Measurements from ENCODE around the gene DMWD.

The DMWD gene

GRCh38 chr19:45798995-45799517 lies 6.4 kb upstream of the DMWD start:
- Histone ChIP-seq H3K27me3 (ENCODE audit: control insufficient read depth in 1 of 2, insufficient read depth in 2 of 2, low read length in 2 of 2) (no peaks in the 10 kb centered on the region), H3K4me3 (ENCODE audit: low read depth in 1 of 2, low read length in 2 of 2) (no peak overlapping the region), H3K27ac (ENCODE audit: low read depth, low read length) (no peak overlapping the region), H3K9ac (ENCODE audit: low read length) (no peak overlapping the region), H3K9me3 (ENCODE audit: low read length) (no peaks in the 10 kb centered on the region), H3K36me3 (ENCODE audit: insufficient read depth, low read length) (no peaks in the 10 kb centered on the region), H3K4me1 (ENCODE audit: insufficient read depth, low read length) (no peaks in the 10 kb centered on the region)

DNA sequence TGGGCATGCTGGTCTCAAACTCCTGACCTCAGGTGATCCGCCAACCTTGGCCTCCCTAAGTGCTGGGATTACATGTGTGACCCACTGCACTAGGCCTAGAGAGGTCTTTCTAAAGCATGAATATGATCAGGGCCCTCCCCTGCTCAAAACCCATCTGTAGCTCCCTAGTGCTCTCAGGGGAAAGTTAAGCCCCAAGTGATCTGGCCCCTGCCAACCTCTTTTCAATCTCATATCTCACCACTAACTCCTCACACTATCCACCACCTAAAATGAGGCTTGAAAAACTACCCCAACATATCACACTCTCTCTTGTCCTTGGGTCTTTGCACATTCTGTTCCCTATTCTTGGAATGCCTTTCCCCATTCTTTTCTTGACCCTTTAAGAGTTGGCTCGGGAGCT lies 2.0 kb upstream of the DMWD start:
- no peak overlapping the region for H3K9ac ChIP-seq (ENCODE audit: low read length)
- H3K4me3 ChIP-seq (ENCODE audit: low read depth in 1 of 2, low read length in 2 of 2), result no peak overlapping the region
- H3K27me3 ChIP-seq (ENCODE audit: control insufficient read depth in 1 of 2, insufficient read depth in 2 of 2, low read length in 2 of 2), result no peaks in the 10 kb centered on the region

GRCh38 chr19:45793876-45794275 lies 1.2 kb upstream of the DMWD start:
- Histone ChIP-seq H3K27ac (ENCODE audit: low read depth, low read length) (no peak overlapping the region), H3K36me3 (ENCODE audit: insufficient read depth, low read length) (peaks cover 12% of the 10 kb centered on the region), H3K9me3 (ENCODE audit: low read length) (no peaks in the 10 kb centered on the region), H3K4me1 (ENCODE audit: insufficient read depth, low read length) (peaks cover 12% of the 10 kb centered on the region), H3K9ac (ENCODE audit: low read length) (no peak overlapping the region), H3K27me3 (ENCODE audit: control insufficient read depth in 1 of 2, insufficient read depth in 2 of 2, low read length in 2 of 2) (no peaks in the 10 kb centered on the region), H3K4me3 (ENCODE audit: low read depth in 1 of 2, low read length in 2 of 2) (no peak overlapping the region)

More for the DNA sequence above, 2.0 kb upstream of the DMWD start:
- Histone ChIP-seq H3K36me3 (ENCODE audit: insufficient read depth, low read length) (peaks cover 4% of the 10 kb centered on the region), H3K27ac (ENCODE audit: low read depth, low read length) (no peak overlapping the region), H3K9me3 (ENCODE audit: low read length) (no peaks in the 10 kb centered on the region), H3K4me1 (ENCODE audit: insufficient read depth, low read length) (peaks cover 12% of the 10 kb centered on the region)

- H3K9ac ChIP-seq (ENCODE audit: low read length), result no peak overlapping the region
- H3K27me3 ChIP-seq (ENCODE audit: control insufficient read depth in 1 of 2, insufficient read depth in 2 of 2, low read length in 2 of 2), result no peaks in the 10 kb centered on the region
- H3K9me3 ChIP-seq (ENCODE audit: low read length), result no peaks in the 10 kb centered on the region
- peaks cover 19% of the 10 kb centered on the region for H3K36me3 ChIP-seq (ENCODE audit: insufficient read depth, low read length)
- H3K27ac ChIP-seq (ENCODE audit: low read depth, low read length), result peak overlapping the region; percentile 32
- no peak overlapping the region for H3K4me3 ChIP-seq (ENCODE audit: low read depth in 1 of 2, low read length in 2 of 2)
- peaks cover 12% of the 10 kb centered on the region for H3K4me1 ChIP-seq (ENCODE audit: insufficient read depth, low read length)
These were observed 526 bp upstream of the DMWD start for GRCh38 chr19:45793178-45793564.

DNA sequence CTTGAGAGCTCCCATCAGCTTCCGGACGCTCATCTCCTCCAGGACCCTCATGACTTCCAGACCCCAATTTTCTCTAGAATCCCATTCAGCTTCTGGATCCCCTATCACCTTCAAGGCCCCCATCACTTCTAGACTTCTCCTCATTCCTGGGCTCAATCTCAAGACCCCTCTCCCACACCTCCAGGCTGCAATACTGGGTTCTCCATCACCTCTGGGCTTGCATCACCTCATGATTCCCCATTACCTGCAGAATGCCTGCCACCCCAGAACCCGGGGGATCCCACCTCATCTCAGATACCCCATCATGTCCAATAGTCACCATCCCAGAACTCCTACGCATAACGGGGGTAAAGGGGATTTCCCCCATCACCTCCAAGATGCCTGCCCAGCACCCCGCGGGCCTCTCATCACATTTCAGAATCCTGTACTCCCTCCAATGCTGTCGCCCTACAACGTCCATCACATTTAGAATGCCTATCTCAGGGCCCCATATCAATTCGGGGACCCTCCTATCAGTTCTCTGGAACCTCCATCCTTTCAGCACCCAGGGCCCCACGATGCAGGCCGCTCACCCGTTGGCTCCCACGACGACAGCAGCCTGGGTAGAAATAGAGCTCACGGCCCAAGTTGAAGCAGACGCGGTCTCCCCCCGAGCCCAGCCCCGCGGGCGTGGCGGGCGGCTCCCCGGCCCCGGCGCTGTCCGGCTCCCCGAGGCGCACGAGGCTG lies 738 bp downstream of the DMWD start:
- Histone ChIP-seq H3K36me3 (ENCODE audit: insufficient read depth, low read length) (peaks cover 24% of the 10 kb centered on the region), H3K27ac (ENCODE audit: low read depth, low read length) (peak overlapping the region; percentile 66), H3K9me3 (ENCODE audit: low read length) (no peaks in the 10 kb centered on the region), H3K27me3 (ENCODE audit: control insufficient read depth in 1 of 2, insufficient read depth in 2 of 2, low read length in 2 of 2) (no peaks in the 10 kb centered on the region), H3K4me1 (ENCODE audit: insufficient read depth, low read length) (peaks cover 12% of the 10 kb centered on the region), H3K9ac (ENCODE audit: low read length) (peak overlapping the region; percentile 28), H3K4me3 (ENCODE audit: low read depth in 1 of 2, low read length in 2 of 2) (peak overlapping the region; percentile 65 to 78)

- peaks cover 0 to 4% of the 10 kb centered on the region in 2 donors for H3K27me3 ChIP-seq (ENCODE audit: control insufficient read depth in 1 of 2, insufficient read depth in 2 of 2, low read length in 2 of 2)
- no peaks in the 10 kb centered on the region for H3K9me3 ChIP-seq (ENCODE audit: low read length)
- H3K4me3 ChIP-seq (ENCODE audit: low read depth in 1 of 2, low read length in 2 of 2), result no peak overlapping the region
- H3K36me3 ChIP-seq (ENCODE audit: insufficient read depth, low read length), result peaks cover 34% of the 10 kb centered on the region
- H3K9ac ChIP-seq (ENCODE audit: low read length), result peak overlapping the region; percentile 28
- peaks cover 12% of the 10 kb centered on the region for H3K4me1 ChIP-seq (ENCODE audit: insufficient read depth, low read length)
- H3K27ac ChIP-seq (ENCODE audit: low read depth, low read length), result no peak overlapping the region
These were observed 1.7 kb downstream of the DMWD start for GRCh38 chr19:45790942-45791341.

DNA sequence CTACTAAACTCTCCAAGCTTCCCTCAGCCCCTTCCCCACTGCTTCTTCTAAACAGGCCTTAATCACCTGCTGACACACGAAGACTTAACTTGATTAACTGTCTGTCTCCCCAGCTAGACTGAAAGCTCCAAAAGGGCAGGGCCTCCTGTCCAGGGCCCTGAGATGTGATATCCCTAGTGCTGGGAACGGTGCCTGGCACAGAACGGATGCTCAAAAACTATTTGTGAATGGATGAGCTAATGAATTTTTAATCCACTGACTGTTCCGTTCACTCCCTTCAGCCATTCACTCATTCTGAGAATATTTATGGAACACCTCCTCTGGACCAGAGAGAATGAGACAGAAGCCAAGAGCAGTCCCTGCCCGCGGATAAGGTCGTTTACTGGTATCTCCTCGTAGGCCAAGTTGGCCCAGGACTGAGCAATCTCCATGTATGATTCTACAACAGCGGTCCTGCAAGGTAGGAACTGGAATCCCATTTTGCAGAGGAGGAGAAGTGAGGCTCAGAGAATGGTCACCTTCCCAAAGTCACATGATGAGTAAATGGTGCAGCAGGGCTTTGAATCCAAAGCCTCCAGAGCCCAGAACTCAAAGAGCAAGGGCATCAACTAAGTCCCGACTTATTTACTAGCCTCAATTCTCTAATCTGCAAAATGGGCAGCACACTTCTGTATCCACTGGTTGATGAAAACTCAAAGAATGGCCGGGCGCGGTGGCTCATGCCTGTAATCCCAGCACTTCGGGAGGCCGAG lies 3.4 kb downstream of the DMWD start:
- peaks cover 0 to 4% of the 10 kb centered on the region in 2 donors for H3K27me3 ChIP-seq (ENCODE audit: control insufficient read depth in 1 of 2, insufficient read depth in 2 of 2, low read length in 2 of 2)
- H3K9me3 ChIP-seq (ENCODE audit: low read length), result no peaks in the 10 kb centered on the region
- no peak overlapping the region for H3K27ac ChIP-seq (ENCODE audit: low read depth, low read length)
- no peak overlapping the region for H3K9ac ChIP-seq (ENCODE audit: low read length)
- no peak overlapping the region for H3K4me3 ChIP-seq (ENCODE audit: low read depth in 1 of 2, low read length in 2 of 2)
- peaks cover 46% of the 10 kb centered on the region for H3K36me3 ChIP-seq (ENCODE audit: insufficient read depth, low read length)
- peaks cover 24% of the 10 kb centered on the region for H3K4me1 ChIP-seq (ENCODE audit: insufficient read depth, low read length)

DNA sequence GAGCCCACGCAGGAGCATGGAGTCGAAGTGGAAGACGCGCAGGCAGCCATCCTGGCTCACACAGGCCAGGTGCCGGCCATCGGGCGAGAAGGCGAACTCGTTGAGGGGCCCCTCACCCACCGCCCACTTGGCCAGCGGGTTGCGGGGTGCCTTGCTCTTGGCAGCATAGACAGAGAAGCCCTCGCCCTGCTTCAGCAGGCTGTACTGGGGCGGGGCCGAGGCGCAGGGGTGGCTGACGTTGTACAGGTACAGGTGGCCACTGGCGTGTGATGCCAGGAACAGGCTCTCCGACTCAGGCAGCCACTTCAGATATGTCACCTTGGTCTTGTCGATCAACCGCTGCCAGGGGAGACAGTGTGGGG lies 6.1 kb downstream of the DMWD start:
- Histone ChIP-seq H3K4me1 (ENCODE audit: insufficient read depth, low read length) (peaks cover 33% of the 10 kb centered on the region), H3K9ac (ENCODE audit: low read length) (no peak overlapping the region), H3K36me3 (ENCODE audit: insufficient read depth, low read length) (peaks cover 46% of the 10 kb centered on the region), H3K9me3 (ENCODE audit: low read length) (no peaks in the 10 kb centered on the region), H3K27me3 (ENCODE audit: control insufficient read depth in 1 of 2, insufficient read depth in 2 of 2, low read length in 2 of 2) (peaks cover 0 to 4% of the 10 kb centered on the region in 2 donors), H3K27ac (ENCODE audit: low read depth, low read length) (no peak overlapping the region), H3K4me3 (ENCODE audit: low read depth in 1 of 2, low read length in 2 of 2) (no peak overlapping the region)

- no peak overlapping the region for H3K4me3 ChIP-seq (ENCODE audit: low read depth in 1 of 2, low read length in 2 of 2)
- H3K4me1 ChIP-seq (ENCODE audit: insufficient read depth, low read length), result peaks cover 27% of the 10 kb centered on the region
- H3K36me3 ChIP-seq (ENCODE audit: insufficient read depth, low read length), result peaks cover 46% of the 10 kb centered on the region
- no peak overlapping the region for H3K9ac ChIP-seq (ENCODE audit: low read length)
- no peak overlapping the region for H3K27ac ChIP-seq (ENCODE audit: low read depth, low read length)
- peaks cover 0 to 4% of the 10 kb centered on the region in 2 donors for H3K27me3 ChIP-seq (ENCODE audit: control insufficient read depth in 1 of 2, insufficient read depth in 2 of 2, low read length in 2 of 2)
- H3K9me3 ChIP-seq (ENCODE audit: low read length), result no peaks in the 10 kb centered on the region
These were observed 6.7 kb downstream of the DMWD start for GRCh38 chr19:45785781-45786532.

DNA sequence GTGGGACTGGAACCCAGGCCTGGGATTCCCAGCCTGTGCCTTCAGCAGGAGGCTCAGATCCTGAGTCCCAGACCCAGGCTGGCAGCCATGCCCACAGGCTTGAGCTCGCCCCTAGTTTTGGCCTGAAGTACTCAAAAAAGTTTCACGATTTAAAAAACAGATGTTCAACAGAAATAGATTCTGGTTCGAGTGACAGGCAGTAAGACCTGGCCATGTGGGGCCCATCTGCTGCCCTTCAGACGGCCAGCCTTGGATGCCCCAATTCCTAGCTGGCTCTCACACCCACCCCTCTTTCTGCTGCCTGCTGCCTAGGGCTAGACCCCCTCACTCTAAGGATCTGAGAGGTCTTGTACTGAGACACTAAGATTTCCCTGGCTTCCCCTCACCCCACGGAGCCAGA lies 7.5 kb downstream of the DMWD start:
- H3K36me3 ChIP-seq (ENCODE audit: insufficient read depth, low read length), result peaks cover 42% of the 10 kb centered on the region
- H3K27me3 ChIP-seq (ENCODE audit: control insufficient read depth in 1 of 2, insufficient read depth in 2 of 2, low read length in 2 of 2), result peaks cover 0 to 4% of the 10 kb centered on the region in 2 donors
- no peaks in the 10 kb centered on the region for H3K9me3 ChIP-seq (ENCODE audit: low read length)
- no peak overlapping the region for H3K4me3 ChIP-seq (ENCODE audit: low read depth in 1 of 2, low read length in 2 of 2)
- peak overlapping the region; percentile 35 for H3K27ac ChIP-seq (ENCODE audit: low read depth, low read length)
- H3K9ac ChIP-seq (ENCODE audit: low read length), result peak overlapping the region; percentile 15
- peaks cover 34% of the 10 kb centered on the region for H3K4me1 ChIP-seq (ENCODE audit: insufficient read depth, low read length)

GRCh38 chr19:45784096-45784495 lies 8.5 kb downstream of the DMWD start:
- Histone ChIP-seq H3K27me3 (ENCODE audit: control insufficient read depth in 1 of 2, insufficient read depth in 2 of 2, low read length in 2 of 2) (peaks cover 0 to 4% of the 10 kb centered on the region in 2 donors), H3K36me3 (ENCODE audit: insufficient read depth, low read length) (peaks cover 39% of the 10 kb centered on the region), H3K4me3 (ENCODE audit: low read depth in 1 of 2, low read length in 2 of 2) (no peak overlapping the region), H3K4me1 (ENCODE audit: insufficient read depth, low read length) (peaks cover 44% of the 10 kb centered on the region), H3K27ac (ENCODE audit: low read depth, low read length) (peak overlapping the region; percentile 88), H3K9me3 (ENCODE audit: low read length) (no peaks in the 10 kb centered on the region), H3K9ac (ENCODE audit: low read length) (peak overlapping the region; percentile 58)

All from muscle layer of colon (tissue), 2 donors.